Stimulated activated CD8-positive, alpha-beta memory T cell treated with anti-CD3 and anti-CD28 coated beads, Interleukin-2, amount 100 ng/mL, for 48 hours (primary cell): Measurements from ENCODE around the gene SLAIN1.

ENCODE experiments used
- DNase-seq, 2 donors: peaks; one replicate each; pipeline ENCODE4 v3.0.0-alpha.2; 2020; ENCODE audit warnings: low read depth in 2 of 2

The SLAIN1 gene

DNA sequence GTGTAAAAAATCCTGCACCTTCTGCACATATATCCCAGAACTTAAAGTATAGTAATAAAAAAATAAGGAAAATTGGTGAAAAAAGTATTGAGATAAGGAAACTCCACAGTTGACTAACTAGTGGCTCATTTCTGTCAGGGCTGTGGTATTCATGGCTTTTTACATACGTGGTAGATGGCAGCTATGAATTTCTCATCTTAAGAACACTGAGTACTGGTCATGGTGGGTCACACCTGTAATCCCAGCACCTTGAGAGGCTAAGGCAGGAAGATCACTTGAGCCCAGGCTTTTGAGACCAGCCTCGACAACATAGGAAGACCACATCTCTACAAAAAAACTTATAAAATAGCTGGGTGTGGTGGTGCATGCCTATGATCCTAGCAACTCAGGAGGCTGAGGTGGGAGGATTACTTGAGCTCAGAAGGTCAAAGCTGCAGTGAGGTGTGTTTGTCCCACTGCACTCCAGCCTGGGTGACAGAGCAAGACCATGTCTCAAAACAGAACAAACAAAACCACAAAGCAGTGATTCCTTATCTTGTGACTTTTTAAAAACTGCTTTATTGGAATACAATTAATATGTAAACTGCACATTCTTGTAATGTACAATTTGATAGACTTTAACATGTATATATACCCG is 16.8 kb downstream of the SLAIN1 start:
- no peak for DNase-seq

DNA sequence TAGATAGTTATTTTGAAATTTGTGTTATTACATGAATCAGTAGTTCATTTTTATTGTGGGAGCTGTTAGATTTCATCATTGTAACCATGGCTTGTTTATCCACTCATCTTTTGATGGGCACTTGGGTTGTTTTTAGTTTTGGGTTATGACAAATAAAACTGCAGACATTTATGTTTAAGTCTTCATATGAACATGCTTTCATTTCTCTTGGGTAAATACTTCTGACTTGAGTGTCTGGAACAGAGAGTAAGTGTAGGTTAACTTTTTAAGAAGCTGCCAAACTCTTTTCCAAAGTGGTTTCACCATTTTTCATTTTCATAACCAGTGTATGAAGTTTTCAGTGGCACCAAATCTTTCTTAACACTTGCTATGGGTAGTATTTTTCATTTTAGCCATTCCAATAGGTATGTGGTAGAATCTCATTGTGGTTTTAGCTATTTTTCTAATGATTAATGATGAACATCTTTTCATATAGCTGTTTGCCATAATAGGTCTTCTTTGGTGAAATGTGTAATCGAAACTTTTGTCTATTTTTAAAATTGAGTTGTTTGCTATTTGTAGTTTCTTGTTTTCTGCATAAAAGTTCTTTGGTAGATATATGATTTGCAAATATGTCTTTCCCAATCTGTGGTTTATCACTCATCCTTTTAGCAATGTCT is 17.9 kb downstream of the SLAIN1 start:
- no peak for DNase-seq

DNA sequence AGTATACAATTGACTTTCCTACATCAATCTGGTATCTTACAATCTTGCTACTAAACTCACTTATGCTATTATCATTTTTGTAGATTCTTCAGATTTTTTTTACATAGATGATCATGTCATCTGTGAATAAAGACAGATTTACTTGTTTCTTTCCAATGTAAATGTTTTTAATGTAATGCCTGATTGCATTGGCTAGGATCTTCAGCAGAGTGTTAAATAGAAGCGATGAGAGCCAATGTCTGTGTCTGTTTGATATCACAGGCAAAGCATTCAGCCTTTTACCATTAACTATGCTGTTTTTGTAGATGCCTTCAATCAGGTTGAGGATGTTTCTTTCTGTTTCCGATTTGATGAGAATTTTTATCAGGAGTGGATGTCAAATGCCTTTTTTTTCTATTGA is 19.2 kb downstream of the SLAIN1 start:
- no peak for DNase-seq

DNA sequence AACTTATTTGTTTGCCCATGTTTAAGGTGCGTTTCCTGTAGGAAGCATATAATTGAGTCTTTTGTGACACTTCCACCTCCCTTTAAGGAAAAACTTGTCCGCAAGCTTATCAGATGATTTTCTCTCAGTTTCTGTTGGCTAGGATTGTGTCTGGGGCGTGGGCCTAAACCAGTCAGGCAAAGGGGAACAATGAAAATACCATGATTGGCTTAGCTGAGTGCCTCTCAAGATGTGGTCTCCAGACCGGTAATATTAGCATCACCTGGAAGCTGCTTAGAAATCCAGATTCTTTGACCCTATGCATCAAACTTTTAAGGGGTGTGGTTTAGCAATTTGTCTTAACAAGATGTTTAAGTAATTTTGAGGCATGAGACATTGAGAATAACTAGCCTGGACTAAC is 20.0 kb downstream of the SLAIN1 start:
- DNase-seq = no peak

DNA sequence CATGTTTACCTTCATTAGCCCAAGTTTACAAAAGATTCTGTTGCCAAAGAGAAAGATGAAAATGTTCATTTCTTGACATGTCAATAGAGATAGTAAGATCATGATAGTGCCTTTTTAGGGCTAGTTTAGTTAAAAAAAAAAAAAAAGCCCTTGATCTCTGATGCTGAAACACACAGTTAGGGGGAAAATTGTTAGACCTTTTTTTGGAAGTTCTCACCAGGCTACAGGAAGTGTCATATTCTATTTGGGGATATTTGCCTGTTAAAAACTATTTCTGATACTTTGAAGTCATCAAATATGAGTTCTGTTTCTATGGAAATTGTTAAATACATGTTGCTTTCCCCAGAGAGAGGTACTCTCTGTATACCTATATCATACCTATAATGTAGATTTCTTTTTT is 21.6 kb downstream of the SLAIN1 start:
- no peak for DNase-seq

DNA sequence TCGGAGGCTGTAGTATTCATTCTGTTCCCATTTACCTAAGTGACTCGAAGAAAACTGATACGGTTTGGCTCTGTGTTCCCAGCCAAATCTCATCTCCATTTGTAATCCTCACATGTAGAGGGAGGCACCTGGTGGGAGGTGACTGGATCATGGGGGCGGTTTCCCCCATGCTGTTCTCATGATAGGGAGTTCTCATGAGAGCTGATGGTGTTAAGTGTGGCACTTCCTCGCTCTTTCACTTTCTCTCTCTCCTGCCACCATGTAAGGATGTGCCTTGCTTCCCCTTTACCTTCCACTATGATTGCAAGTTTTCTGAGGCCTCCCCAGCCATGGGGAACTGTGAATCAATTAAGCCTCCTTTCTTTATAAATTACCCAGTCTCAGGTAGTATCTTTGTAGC is 23.5 kb downstream of the SLAIN1 start:
- DNase-seq = no peak

DNA sequence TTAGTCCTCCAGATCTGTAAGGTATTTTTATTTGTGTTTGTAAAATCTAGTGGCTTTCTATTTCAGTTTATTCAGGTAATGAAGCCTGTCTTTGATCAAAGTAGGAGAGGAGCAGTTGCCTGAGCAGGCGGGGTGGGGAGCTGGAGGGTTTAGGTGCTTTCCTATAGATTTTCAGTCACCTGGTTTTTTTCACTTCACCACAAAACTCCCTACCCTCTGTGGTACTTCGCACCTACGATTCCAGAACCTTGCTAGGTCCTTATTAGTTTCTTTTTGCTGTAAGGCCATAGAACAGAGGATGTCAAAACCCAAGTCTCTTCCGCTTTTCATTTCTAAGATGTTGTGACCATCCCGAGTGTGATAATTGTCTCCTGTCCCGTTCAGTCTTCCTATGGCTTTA is 26.6 kb downstream of the SLAIN1 start:
- no peak for DNase-seq

DNA sequence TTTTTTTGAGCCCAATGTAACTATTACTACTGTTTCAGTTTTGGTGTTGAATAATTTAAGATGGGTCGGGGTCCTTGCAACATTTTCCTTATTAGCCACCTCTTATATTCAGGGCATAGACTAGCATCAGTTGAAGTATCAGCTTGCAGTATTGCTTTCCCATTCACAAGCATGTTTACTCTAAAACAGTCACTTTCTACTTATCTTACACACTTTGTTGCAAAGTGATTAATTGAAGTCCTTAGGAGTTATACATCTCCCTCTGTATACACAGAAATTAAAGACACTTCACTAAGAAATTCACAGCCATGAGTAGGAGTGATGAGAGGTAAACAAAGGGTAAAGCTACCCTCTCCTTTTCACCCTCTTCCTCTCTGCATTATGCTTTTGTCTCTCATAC is 27.6 kb downstream of the SLAIN1 start:
- no peak for DNase-seq

DNA sequence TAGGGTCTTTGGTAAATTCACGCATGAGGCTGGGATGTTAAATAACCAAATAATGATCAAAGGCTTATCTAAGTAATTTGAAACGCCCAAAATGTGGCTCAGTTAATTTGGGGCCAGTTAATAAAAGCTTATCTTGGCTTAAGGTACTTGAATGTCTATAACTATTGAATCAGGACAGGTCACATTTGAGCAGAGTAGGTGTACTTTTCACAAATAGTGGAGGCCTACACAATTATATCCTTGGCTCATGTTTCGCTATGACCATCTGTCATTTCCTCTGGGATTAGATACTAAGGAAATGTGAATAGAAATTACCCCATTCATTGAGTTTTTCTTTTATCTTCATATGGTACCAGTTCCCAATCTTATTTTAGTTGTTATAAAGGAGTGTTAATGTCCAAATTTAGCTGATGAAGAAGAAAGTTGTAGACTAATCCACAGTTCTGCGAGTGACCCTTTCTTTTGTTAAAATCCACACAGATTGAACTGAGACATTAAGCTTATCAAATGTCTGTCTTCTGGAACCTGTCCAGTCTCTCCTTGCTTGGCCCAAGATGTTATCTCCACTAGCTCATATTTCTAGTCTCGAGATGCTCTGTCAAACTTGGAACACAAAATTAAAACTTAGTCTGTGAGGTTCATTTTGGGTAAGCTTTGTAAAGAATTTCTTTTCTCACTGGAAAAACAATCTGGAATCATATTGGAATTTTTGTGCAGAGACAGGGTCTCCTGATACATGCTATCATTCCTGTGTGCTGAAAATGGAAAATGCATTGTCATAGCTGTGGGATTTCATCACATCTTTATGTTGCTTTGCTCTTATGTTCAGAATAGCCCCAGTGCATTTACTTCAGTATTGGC is 31.0 kb downstream of the SLAIN1 start:
- DNase-seq = no peak

DNA sequence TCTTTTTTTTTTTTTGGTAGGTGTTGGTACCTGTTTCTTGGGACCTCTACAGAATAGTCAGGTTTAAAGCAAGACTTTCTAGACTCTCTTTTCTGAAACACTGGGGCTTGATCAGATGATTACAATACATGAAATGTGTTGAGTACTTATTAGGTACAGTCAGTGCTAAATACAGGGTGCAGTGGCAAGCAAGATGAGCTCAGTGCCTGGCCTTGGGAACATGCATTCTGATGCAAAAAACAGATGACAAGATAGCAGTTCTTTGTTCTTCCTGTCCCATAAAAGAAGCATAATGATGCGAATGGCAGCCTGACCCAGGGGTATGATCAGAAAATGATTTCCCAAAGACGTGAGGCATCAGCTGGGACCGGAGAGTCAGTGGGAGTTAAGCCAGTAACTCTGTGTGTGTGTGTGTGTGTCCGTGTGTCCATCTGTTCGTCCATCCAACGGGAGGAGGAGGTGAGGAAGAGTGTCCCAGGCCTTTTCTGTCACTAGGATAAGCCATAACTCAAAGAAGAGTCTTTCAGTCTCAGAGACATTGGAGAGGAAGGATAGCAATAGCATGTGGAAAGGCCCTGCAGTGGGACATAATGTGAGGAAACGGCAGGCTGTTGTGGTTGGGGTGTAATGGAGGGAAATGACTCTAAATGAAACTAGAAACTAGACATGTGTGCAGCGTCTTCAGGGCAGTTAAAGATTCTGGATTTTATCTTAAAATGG is 32.2 kb downstream of the SLAIN1 start:
- DNase-seq = no peak

DNA sequence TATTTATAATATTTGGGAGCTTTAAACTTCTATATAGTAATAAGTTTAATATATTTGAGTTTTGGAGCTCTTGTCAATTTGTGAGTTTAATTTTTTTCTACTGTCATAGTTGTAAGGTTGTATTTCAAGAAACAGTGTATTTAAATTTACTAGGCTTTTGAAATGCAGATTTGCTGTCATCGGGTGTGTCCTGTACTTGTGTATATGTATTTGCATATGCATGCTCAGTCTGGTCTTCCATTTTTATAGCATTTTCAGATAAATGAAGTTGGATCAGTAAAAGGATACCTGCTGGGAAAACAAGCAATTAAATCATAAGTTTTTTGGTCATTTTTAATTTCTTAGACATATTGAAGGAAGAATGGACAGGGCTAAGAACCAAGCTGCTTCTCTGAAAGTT is 33.1 kb downstream of the SLAIN1 start:
- DNase-seq = no peak

DNA sequence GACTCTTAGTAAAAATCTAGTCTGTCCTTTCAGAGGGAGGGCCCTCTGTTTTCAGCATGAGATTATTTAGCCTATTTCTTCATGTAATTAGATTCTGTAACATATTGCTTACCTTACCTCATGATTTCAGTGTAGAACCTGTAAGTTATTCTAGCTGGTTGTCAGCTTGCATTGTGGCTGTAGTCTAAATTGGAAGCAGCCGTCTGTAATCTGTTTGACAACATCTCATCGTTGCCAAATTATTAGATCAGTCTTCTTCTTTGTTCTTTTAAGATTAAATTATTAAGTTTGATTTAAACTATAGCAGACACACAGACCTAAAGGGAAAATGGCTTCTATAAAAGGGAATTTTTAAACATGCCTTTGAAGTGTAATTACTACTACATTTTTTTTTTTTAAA is 34.8 kb downstream of the SLAIN1 start:
- no peak for DNase-seq

DNA sequence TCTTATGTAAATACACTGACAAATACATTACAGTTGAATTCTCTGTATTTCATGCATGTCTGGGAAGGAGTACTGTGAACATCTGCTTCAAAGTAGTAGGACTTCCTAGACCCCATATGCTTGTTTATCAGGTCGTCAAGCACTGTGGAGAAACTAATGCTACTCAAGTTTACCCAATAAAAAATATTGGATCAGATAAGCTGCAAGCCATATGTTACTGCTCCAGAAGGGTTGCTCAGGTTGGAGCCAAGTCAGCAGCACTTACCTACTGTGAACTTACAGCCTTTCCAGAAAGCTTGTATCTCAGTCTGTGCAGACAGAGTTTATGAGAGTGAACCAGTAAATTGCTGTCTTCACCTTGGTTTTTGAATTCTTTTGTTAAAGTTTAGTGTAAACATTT is 36.2 kb downstream of the SLAIN1 start:
- no peak for DNase-seq

DNA sequence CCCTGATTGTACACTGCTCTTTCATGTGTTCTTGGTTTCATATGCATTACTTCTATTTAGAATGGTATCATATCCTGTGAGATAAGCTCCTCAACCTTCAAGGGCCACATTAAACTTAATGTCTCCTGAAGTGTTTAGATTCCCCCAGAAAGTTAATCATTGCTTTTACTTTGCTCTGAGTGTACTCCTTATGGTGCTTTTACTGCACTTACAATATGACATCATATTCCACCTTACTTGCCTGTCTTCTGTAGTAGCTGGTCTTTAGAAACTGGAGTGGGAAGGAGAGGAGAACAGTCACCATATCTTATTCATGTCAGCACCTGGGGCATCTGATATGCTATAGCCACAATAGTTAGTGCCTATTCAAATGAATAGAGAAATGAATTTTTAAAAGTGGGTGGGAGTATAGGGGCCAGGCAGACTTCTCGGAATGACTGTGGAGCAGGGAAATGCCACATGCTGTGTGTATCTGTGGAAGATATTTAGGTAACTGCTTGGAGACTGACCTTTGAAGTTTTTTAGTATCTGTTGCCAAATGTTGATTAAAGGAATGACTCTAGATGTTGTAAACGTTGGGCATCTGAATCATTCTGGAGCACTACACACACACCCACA is 40.2 kb downstream of the SLAIN1 start:
- DNase-seq = no peak

DNA sequence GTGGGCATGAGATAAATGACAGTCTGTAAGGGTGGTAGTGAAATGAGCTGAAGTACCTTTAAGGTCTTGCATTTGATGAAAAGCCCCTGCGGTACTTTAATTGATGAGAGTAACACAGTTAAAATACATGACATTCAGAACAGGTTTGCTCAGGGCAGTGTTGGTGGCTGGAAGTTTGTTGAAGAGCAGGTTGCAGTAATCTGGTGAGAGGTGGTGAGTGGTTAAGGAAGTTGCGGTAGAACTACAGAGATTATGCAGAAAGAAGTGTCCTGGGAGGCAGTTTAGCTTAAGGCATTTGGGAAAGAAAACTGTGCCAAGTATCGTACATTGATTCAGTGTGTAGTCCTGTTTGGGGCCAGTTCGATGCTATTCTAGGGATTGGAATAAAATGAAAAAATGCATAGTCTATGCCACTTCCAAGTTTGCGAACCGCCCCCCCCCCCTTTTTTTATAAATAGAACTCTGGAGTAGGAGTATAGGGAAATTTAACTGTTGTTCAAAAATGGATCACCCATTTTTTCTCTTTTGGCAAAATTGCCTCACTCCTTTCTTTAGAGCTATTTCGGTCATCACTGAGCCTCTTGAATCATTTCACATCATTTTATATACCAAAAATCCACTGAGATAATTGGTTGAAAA is 42.7 kb downstream of the SLAIN1 start:
- DNase-seq = no peak

DNA sequence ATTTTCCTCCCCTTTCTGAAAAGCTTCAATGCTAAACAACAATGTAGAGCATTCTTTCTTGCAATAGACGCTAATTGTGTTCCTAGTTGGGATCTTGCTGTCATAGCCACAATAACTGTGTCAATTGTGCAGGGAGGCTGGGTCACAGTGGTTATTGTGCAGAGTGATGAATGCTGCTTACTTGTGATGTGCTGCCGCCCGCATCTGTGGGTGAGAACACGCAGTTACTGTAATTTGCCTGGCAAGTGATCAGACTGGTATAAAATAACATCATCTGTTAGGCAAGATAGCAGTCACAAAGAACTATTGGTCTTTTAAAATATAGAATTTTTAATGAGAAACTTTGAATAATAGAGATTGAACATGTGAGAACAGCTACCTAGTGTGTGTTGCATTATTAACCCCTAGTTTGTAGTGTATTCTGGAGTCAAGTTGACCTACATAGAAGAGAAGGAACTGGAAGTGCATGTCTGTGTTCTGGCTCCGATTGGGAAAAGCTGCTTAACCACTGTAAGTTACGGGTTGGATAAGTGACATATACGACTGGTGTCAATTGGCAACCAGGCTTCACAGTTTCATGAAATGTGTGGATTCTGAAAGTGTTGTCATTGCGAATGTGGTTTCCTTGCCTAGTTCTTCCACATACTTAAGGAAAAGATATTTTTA is 43.6 kb downstream of the SLAIN1 start:
- no peak for DNase-seq

DNA sequence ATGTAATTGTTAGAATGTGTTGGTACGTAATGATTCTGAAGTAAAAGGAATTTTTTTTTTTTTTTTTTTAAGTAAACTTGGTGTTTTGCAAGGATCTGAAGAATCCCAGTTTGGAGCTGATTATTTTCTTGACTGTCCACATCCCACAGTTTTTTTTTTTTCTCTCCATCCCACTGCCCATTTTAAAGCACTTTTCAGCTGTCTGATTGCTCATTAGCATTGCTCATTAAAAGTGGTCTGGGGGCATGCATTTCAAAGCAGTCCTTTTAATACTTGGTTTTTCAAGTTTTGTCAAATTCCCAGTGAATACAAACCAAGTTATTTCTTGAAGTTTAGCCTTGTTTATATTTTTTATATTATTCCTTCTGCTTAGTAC is 44.1 kb downstream of the SLAIN1 start:
- DNase-seq = no peak

DNA sequence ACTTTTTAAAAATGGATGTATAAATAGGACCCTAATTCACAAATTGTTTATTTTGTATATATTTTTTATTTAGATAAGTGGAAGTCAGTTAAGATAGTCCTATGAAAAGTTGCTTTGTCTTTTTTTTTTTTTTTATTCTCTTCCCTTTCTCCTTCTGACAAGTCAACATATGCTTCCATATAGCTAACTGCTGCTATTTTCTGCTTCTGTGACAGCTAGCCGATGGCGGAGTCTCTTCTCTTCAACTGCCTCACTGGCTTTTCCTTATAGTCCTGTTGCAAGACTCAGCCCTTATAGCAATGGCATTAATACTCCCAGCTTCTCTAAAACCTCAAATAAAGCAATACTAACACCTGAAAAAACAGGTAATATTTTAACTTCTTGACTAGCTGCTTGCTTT is 45.3 kb downstream of the SLAIN1 start:
- DNase-seq = no peak

DNA sequence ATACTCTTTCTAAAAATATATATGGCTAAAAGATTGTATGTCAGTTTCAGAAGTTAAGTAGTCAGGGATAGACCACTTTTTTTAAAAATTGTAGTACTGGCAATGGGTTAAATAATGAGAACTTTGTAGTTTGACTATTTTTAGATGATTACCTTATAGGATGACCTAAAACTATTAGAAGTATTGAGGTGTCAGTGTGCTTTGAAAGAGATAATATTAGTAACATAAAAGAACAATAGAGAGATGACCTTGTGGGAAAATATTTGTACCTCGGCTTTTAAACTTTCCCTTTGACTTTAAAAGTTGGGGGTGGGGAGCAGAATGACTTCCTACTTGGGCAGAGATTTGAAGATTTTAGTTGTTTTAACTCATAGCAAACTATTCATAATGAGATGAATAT is 48.3 kb downstream of the SLAIN1 start:
- DNase-seq = no peak

DNA sequence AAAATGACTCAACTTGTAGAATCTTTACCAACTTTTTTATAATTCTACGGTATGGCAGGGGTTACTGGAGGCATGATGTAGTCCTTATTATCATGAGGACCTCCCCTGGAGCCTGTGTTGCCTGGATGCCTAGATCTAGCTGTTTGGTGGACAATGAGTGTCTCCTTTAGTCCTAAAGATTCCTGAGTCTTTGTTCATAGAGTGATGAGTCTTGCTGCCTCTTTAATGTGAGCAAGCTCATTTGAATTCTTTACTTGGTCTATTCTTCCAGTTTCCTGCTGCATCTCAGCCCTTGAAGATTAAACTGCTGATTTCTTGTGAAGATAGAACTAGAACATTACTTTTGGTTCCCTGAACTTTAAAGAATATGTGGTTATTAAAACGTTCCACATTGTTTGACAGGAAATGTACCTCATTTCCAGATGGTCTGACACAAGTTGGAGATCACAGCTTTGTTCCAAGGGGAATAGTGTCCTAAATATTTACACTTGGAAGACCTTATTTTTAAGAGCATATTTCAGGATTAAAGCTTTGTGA is 51.9 kb downstream of the SLAIN1 start:
- no peak for DNase-seq
